Osteocyte (in vitro differentiated cells): ENCODE measurements around the gene SPESP1. TPM values are rescaled to one million over a fixed set of nuclear protein-coding genes. Genes with fewer than 3 reads are reported as not detected.
"Not testable (repeated sequence)": the region's sequence is repeated elsewhere in the genome, so short reads cannot be mapped to it uniquely, and the experiment has no call there.

Experiments
- DNase-seq: peaks from one replicate; pipeline ENCODE4 v3.0.0; 2021; ENCODE audit warnings: mixed read lengths; ENCODE audit not compliant: unreplicated experiment; ENCODE audit errors: extremely low spot score
- H3K27ac Mint-ChIP-seq: one replicate; pipeline ENCODE4 v1.8.0; 2021; ENCODE audit warnings: mild to moderate bottlenecking, mixed read lengths; ENCODE audit not compliant: unreplicated experiment
- H3K27me3 Mint-ChIP-seq: one replicate; pipeline ENCODE4 v1.8.0; 2021; ENCODE audit warnings: mixed read lengths; ENCODE audit not compliant: unreplicated experiment
- H3K36me3 Mint-ChIP-seq: one replicate; pipeline ENCODE4 v1.8.0; 2021; ENCODE audit warnings: mixed read lengths; ENCODE audit not compliant: unreplicated experiment
- H3K4me1 Mint-ChIP-seq: one replicate; pipeline ENCODE4 v1.8.0; 2021; ENCODE audit warnings: mixed read lengths; ENCODE audit not compliant: unreplicated experiment
- H3K4me3 Mint-ChIP-seq: one replicate; pipeline ENCODE4 v1.8.0; 2021; ENCODE audit warnings: mild to moderate bottlenecking, moderate library complexity, mixed read lengths; ENCODE audit not compliant: unreplicated experiment
- H3K9me3 Mint-ChIP-seq: one replicate; pipeline ENCODE4 v1.8.0; 2021; ENCODE audit warnings: mixed read lengths; ENCODE audit not compliant: unreplicated experiment
- total RNA-seq: library from RNA; stranded (reverse); gene quantifications from 2 replicates; pipeline ENCODE4 v1.2.1, GENCODE V29; 2021
- TF ChIP-seq, protein P1 (sequence below): fragments of 200-600 bp; sonication (generic); IDR thresholded peaks from 2 replicates; pipeline ENCODE4 v1.5.0; 2021; ENCODE audit warnings: antibody characterized with exemption, mild to moderate bottlenecking, moderate library complexity

The SPESP1 gene
- total RNA-seq, 1 donor from 2014 or later: not detected

DNA sequence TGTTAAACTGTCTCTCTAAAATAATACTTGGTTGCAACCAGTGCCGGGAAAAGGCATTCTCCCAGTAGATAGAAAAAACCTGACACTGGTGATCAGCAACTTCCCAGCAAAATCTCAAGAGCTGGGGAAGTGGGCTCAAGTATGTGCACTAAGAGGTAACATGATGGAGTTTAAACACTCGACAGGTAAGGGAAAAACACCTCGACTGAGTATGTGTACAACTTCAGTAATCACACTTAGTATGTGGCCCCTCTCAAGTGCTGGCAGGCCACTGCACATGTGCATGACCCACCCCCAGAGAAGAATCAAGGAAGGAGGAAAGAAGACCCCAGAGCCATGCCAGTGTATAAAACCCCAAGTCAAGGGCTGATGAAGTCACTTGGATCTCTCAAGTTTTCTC lies 27.4 kb downstream of the SPESP1 start:
- Mint-ChIP-seq H3K36me3 (no peaks in the 10 kb centered on the region), H3K27me3 (peaks cover 91% of the 10 kb centered on the region), H3K4me3 (no peak overlapping the region), H3K4me1 (no peaks in the 10 kb centered on the region), H3K9me3 (peaks cover 9% of the 10 kb centered on the region), H3K27ac (no peak overlapping the region)
- TF ChIP-seq, protein P1, sequence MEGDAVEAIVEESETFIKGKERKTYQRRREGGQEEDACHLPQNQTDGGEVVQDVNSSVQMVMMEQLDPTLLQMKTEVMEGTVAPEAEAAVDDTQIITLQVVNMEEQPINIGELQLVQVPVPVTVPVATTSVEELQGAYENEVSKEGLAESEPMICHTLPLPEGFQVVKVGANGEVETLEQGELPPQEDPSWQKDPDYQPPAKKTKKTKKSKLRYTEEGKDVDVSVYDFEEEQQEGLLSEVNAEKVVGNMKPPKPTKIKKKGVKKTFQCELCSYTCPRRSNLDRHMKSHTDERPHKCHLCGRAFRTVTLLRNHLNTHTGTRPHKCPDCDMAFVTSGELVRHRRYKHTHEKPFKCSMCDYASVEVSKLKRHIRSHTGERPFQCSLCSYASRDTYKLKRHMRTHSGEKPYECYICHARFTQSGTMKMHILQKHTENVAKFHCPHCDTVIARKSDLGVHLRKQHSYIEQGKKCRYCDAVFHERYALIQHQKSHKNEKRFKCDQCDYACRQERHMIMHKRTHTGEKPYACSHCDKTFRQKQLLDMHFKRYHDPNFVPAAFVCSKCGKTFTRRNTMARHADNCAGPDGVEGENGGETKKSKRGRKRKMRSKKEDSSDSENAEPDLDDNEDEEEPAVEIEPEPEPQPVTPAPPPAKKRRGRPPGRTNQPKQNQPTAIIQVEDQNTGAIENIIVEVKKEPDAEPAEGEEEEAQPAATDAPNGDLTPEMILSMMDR: no peak
- DNase-seq: no peak

DNA sequence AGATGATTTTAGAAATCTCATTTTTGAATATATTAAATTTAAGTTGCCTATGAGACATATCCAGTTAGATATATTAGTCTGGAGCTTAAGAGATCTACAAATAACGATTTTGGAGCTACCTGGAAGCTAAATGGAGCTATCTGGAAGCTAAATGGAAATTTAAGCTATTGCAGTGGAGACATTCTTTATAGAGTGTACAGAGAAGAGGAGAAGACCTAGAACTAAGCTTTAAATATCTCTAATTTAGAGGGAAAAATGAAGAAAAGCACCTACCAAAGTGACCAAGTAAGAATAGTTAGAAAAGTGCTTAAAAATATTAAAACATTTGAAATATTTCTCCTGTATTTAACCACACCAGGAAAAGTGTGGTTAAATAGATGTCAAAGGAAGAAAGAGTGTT lies 28.3 kb downstream of the SPESP1 start:
- no peak overlapping the region for H3K4me3 Mint-ChIP-seq
- H3K36me3 Mint-ChIP-seq: no peaks in the 10 kb centered on the region
- H3K4me1 Mint-ChIP-seq: no peaks in the 10 kb centered on the region
- TF ChIP-seq, protein P1: no peak
- H3K27ac Mint-ChIP-seq: no peak overlapping the region
- no peak for DNase-seq
- peaks cover 92% of the 10 kb centered on the region for H3K27me3 Mint-ChIP-seq
- peaks cover 13% of the 10 kb centered on the region for H3K9me3 Mint-ChIP-seq

DNA sequence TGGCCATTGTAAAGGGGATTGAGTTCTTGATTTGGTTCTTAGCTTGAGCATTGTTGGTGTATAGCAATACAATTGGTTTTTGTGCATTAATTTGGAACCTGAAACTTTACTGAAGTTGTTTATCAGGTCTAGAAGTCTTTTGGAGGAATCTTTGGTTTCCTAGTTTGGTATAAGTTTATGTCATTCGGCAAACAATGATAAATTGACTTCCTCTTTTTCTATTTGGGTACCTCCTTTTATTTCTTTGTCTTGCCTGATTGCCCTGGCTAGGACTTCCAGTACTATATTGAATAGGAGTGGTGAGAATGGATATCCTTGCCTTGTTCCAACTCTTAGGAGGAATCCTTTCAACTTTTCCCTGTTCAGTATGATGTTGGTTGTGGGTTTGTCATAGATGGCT lies 32.1 kb downstream of the SPESP1 start:
- H3K27me3 Mint-ChIP-seq: peaks cover 78% of the 10 kb centered on the region
- no peaks in the 10 kb centered on the region for H3K4me1 Mint-ChIP-seq
- no peak overlapping the region for H3K4me3 Mint-ChIP-seq
- TF ChIP-seq, protein P1: no peak
- peaks cover 25% of the 10 kb centered on the region for H3K9me3 Mint-ChIP-seq
- no peaks in the 10 kb centered on the region for H3K36me3 Mint-ChIP-seq
- H3K27ac Mint-ChIP-seq: no peak overlapping the region
- no peak for DNase-seq

DNA sequence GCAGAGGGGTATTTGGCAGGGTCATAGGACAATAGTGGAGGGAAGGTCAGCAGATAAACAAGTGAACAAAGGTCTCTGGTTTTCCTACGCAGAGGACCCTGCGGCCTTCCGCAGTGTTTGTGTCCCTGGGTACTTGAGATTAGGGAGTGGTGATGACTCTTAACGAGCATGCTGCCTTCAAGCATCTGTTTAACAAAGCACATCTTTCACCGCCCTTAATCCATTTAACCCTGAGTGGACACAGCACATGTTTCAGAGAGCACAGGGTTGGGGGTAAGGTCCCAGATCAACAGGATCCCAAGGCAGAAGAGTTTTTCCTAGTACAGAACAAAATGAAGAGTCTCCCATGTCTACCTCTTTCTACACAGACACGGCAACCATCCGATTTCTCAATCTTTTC lies 33.4 kb downstream of the SPESP1 start:
- not testable (repeated sequence) for H3K27ac Mint-ChIP-seq, DNase-seq, H3K4me3 Mint-ChIP-seq, H3K4me1 Mint-ChIP-seq, H3K36me3 Mint-ChIP-seq
- Mint-ChIP-seq H3K27me3 (peaks cover 76% of the 10 kb centered on the region), H3K9me3 (peaks cover 32% of the 10 kb centered on the region)

DNA sequence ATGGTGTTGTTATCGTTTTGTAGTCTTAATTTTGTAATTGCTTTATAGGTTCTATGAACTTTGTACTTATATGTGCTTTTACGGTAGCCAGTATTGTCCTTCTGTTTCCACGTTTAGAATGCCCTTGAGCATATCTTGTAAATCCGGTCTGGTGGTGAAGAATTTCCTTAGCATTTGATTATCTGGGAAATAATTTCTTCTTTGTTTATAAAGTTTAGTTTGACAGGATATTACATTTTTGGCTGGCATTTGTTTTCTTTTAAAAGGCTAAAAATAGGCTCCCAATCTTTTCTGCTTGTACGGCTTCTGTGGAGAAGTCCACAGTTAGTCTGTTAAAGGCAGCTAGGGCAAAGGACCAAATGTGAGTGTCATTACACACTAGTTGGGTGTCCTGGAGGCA lies 36.7 kb downstream of the SPESP1 start:
- Mint-ChIP-seq H3K27ac (no peak overlapping the region), H3K4me3 (no peak overlapping the region), H3K9me3 (peaks cover 42% of the 10 kb centered on the region), H3K4me1 (no peaks in the 10 kb centered on the region), H3K36me3 (peaks cover 5% of the 10 kb centered on the region), H3K27me3 (peaks cover 69% of the 10 kb centered on the region)
- TF ChIP-seq, protein P1: no peak
- DNase-seq: no peak

DNA sequence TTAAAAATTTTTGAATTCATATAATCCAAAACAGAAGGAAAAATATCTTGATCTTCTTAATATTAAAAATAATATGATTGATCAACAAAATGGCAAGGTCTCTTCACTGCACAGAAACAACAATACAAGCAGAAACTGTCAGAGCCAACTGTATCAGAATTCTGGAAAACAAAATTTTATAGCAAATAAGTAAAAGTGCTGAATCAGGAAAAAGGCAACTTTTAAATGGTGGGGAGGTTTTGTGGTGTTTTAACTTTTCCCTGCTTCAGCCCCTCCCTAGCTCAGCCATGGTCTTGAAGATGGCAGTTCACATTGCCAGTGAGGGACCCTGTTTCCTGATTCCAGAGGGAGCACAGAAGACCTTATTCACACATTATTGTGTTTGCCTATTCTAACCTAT lies 37.6 kb downstream of the SPESP1 start:
- Mint-ChIP-seq H3K9me3 (peaks cover 41% of the 10 kb centered on the region), H3K27me3 (peaks cover 70% of the 10 kb centered on the region), H3K27ac (no peak overlapping the region), H3K4me3 (no peak overlapping the region), H3K36me3 (peaks cover 5% of the 10 kb centered on the region), H3K4me1 (no peaks in the 10 kb centered on the region)
- no peak for DNase-seq
- TF ChIP-seq, protein P1: no peak
